WTC11 (cell line): ENCODE results near the gene HMCES. TPM values are rescaled to one million over a fixed set of nuclear protein-coding genes. Genes with fewer than 3 reads are reported as not detected.
A peak's percentile ranks its signal among the peaks of the same experiment; 100 is the strongest.

ENCODE experiments used
- ATAC-seq: fragments of 200-7000 bp; cut with Tn5 transposase; 2 replicates; pipeline ENCODE4 v1.10.0; 2021; ENCODE audit warnings: mild to moderate bottlenecking, moderate library complexity
- CTCF ChIA-PET: fragments of 300-600 bp; sonication (Branson Sonifier 250); formaldehyde crosslinking; loops from one replicate; lab custom pipeline; 2021; ENCODE audit warnings: antibody characterized with exemption; lab: Charles Lee
- POLR2A ChIA-PET: fragments of 350-600 bp; sonication (Branson Sonifier 250); formaldehyde crosslinking; loops from one replicate; lab custom pipeline; 2021; ENCODE audit warnings: antibody characterized with exemption; lab: Charles Lee
- DNase-seq: peaks from one replicate; pipeline ENCODE4 v3.0.0; 2021; ENCODE audit warnings: low spot score
- H3K27ac Mint-ChIP-seq: 2 replicates; pipeline ENCODE4 v1.8.0; 2021; ENCODE audit warnings: mixed read lengths
- H3K27me3 Mint-ChIP-seq: 2 replicates; pipeline ENCODE4 v1.8.0; 2021; ENCODE audit warnings: low read depth, mild to moderate bottlenecking, moderate library complexity, mixed read lengths
- H3K36me3 Mint-ChIP-seq: 2 replicates; pipeline ENCODE4 v1.8.0; 2021; ENCODE audit warnings: mixed read lengths
- H3K4me1 Mint-ChIP-seq: 2 replicates; pipeline ENCODE4 v1.8.0; 2022; ENCODE audit warnings: mixed read lengths
- H3K4me3 Mint-ChIP-seq: 2 replicates; pipeline ENCODE4 v1.8.0; 2021; ENCODE audit warnings: mild to moderate bottlenecking, moderate library complexity, mixed read lengths
- H3K9me3 Mint-ChIP-seq: 2 replicates; pipeline ENCODE4 v1.8.0; 2021; ENCODE audit warnings: mixed read lengths
- AFF4 ChIP-seq: sonication (generic); formaldehyde crosslinking; IDR thresholded peaks from 2 replicates; pipeline ENCODE4 v1.8.1; 2023; ENCODE audit warnings: mild to moderate bottlenecking, missing genetic modification reagents, borderline replicate concordance
- ATF3 ChIP-seq: sonication (generic); formaldehyde crosslinking; conservative IDR thresholded peaks from 2 replicates; pipeline ENCODE4 v1.8.1; 2022; ENCODE audit warnings: mild to moderate bottlenecking, missing genetic modification reagents
- CREB1 ChIP-seq: sonication (generic); formaldehyde crosslinking; IDR thresholded peaks from 2 replicates; pipeline ENCODE4 v1.8.0; 2023; ENCODE audit warnings: mild to moderate bottlenecking, missing genetic modification reagents
- CREM ChIP-seq: sonication (generic); formaldehyde crosslinking; IDR thresholded peaks from 2 replicates; pipeline ENCODE4 v1.8.1; 2022; ENCODE audit warnings: mild to moderate bottlenecking, missing genetic modification reagents, moderate library complexity
- ESRRA ChIP-seq: sonication (generic); formaldehyde crosslinking; IDR thresholded peaks from 2 replicates; pipeline ENCODE4 v1.8.1; 2022; ENCODE audit warnings: mild to moderate bottlenecking, missing genetic modification reagents, borderline replicate concordance
- IRF1 ChIP-seq: sonication (generic); formaldehyde crosslinking; IDR thresholded peaks from 2 replicates; pipeline ENCODE4 v1.8.0; 2023; ENCODE audit warnings: missing genetic modification reagents
- MYBL2 ChIP-seq: sonication (generic); formaldehyde crosslinking; IDR thresholded peaks from 2 replicates; pipeline ENCODE4 v1.8.1; 2023; ENCODE audit warnings: mild to moderate bottlenecking, moderate library complexity, missing genetic modification reagents
- PRRX2 ChIP-seq: fragments of 250-450 bp; sonication (Bioruptor Pico); IDR thresholded peaks from 2 replicates; pipeline ENCODE4 v1.8.0; 2021; ENCODE audit warnings: mild to moderate bottlenecking
- RELA ChIP-seq: sonication (generic); formaldehyde crosslinking; IDR thresholded peaks from 2 replicates; pipeline ENCODE4 v1.8.1; 2022; ENCODE audit warnings: missing genetic modification reagents, mild to moderate bottlenecking, borderline replicate concordance
- ZNF121 ChIP-seq: sonication (generic); formaldehyde crosslinking; IDR thresholded peaks from 2 replicates; pipeline ENCODE4 v1.8.0; 2023; ENCODE audit warnings: missing genetic modification reagents
- ZNF138 ChIP-seq: sonication (generic); formaldehyde crosslinking; conservative IDR thresholded peaks from 2 replicates; pipeline ENCODE4 v1.8.1; 2022; ENCODE audit warnings: mild to moderate bottlenecking, moderate library complexity, missing genetic modification reagents
- ZNF263 ChIP-seq: sonication (generic); formaldehyde crosslinking; IDR thresholded peaks from 2 replicates; pipeline ENCODE4 v1.8.1; 2022; ENCODE audit warnings: low read depth, mild to moderate bottlenecking, moderate library complexity, missing genetic modification reagents
- ZNF512 ChIP-seq: sonication (generic); formaldehyde crosslinking; IDR thresholded peaks from 2 replicates; pipeline ENCODE4 v1.8.1; 2022; ENCODE audit warnings: missing genetic modification reagents, borderline replicate concordance
- total RNA-seq: library from RNA; stranded (reverse); gene quantifications from 3 replicates; pipeline ENCODE4 v1.2.3, GENCODE V29; 2021
- TF ChIP-seq, protein P1 (sequence below): sonication (generic); formaldehyde crosslinking; IDR thresholded peaks from 2 replicates; pipeline ENCODE4 v1.8.0; 2023; ENCODE audit warnings: mild to moderate bottlenecking, missing genetic modification reagents
- TF ChIP-seq, protein P2 (sequence below): fragments of 250-450 bp; sonication (Bioruptor Pico); IDR thresholded peaks from 2 replicates; pipeline ENCODE4 v1.9.0; 2021; ENCODE audit warnings: mild to moderate bottlenecking
- TF ChIP-seq, protein P3 (sequence below): sonication (generic); formaldehyde crosslinking; IDR thresholded peaks from 2 replicates; pipeline ENCODE4 v1.8.1; 2023; ENCODE audit warnings: mild to moderate bottlenecking, moderate library complexity, missing genetic modification reagents
- TF ChIP-seq, protein P4 (sequence below): sonication (generic); formaldehyde crosslinking; IDR thresholded peaks from 2 replicates; pipeline ENCODE4 v1.8.0; 2022; ENCODE audit warnings: missing genetic modification reagents

The HMCES gene
- total RNA-seq, 1 experiment from 2014 or later: 47.7 TPM

DNA sequence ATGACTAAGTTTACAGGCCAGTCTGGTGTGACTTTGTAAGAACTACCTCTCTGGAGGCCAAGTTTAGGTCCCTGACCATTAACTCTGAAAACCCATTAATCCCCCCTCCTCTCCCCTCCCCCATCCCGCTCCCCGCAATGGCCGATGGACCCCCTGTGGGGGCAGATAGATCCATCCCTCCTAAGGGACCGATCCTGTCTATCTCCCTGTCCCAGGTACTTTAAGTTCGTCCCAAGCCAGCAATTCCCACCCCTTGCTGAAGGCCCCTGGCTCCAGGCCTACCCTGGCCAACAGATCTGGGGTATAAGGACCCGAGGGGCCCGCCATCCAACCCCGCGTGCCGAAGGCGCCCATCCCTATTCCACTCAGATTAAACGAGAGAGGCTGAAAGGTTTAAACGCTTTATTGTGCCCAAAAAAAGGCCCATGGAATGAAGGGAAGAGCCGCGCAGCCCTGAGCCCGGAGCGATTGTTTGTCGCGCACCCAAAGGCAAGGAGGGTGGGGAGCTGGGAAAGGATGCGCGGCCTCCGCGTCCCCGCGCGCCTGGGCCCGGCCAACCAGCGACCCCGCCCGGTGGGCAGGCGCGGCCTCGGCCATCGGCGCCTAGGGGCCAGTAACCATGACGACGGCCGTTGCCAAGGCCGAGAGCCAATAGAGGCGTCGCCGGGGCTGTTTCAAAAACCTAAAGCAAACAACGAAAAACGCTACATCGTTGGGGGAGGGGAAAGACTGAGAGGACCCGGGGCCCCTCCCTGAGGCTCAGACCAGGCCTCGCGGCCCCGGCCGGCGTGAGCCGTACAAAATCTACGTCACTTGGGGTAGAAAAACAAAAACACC lies 35.9 kb downstream of the HMCES start (continued):
- TF ChIP-seq ATF3: no peak

DNA sequence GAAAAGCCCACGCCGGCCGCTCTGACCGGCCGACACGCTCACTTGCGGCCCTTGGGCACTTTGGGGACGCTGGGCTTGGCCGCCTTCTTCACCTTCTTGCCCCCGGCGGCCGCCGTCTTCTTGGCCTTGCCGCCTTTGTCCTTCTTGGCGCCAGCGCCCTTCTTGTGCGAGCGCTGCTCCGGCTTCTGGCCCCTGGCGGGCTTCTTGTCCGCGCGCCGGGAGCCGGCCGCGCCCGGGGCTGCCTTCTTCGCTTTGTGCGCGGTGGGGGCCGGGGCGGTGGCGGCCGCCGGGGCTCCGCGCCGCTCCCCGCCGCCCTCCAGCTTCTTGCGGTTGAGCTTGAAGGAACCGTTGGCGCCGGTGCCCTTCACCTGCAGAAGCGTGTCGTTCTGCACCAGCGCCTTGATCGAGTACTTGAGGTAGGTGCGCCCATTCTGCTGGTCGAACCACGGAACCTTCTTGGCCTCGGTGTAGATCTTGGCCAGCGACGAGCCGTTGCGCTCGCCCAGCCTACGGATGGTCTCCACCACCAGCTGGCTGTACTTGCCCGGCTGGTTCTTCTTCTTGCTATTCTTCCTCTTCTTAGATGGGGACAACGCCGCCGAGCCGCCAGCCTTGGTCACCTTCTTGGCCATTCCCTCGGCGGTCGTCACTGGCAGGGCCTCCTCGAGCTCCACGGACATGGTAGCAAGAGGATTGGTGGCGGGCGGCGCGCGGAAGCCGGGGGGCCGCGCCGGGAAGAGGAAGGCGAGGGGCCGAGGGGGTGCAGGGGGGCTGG lies 36.7 kb downstream of the HMCES start:
- CTCF ChIA-PET: interaction anchor here (0.7 to 2.0 kb wide), 15 partner anchors 9 to 298 kb away, joined by 3 to 32 read pairs (median 4); partner anchors contain the start of genes COPG1, HMCES and RAB43
- Mint-ChIP-seq H3K9me3 (no peaks in the 10 kb centered on the region), H3K36me3 (no peaks in the 10 kb centered on the region), H3K4me1 (peaks cover 9% of the 10 kb centered on the region), H3K4me3 (peak overlapping the region; percentile 88), H3K27me3 (no peaks in the 10 kb centered on the region; the same call in 1 of the 2 replicates), H3K27ac (peak overlapping the region; percentile 84)
- DNase-seq (no peak), ATAC-seq (no peak)
- POLR2A ChIA-PET: interaction anchor here (0.6 to 3.9 kb wide), 15 partner anchors 11 to 436 kb away, joined by 3 to 44 read pairs (median 5); partner anchors contain the start of genes CNBP, COPG1, HMCES and RAB43
- TF ChIP-seq ZNF121 (CRISPR knock-in tag): no peak
- no peak for TF ChIP-seq AFF4 (CRISPR knock-in tag)
- TF ChIP-seq IRF1: no peak
- TF ChIP-seq, protein P1, sequence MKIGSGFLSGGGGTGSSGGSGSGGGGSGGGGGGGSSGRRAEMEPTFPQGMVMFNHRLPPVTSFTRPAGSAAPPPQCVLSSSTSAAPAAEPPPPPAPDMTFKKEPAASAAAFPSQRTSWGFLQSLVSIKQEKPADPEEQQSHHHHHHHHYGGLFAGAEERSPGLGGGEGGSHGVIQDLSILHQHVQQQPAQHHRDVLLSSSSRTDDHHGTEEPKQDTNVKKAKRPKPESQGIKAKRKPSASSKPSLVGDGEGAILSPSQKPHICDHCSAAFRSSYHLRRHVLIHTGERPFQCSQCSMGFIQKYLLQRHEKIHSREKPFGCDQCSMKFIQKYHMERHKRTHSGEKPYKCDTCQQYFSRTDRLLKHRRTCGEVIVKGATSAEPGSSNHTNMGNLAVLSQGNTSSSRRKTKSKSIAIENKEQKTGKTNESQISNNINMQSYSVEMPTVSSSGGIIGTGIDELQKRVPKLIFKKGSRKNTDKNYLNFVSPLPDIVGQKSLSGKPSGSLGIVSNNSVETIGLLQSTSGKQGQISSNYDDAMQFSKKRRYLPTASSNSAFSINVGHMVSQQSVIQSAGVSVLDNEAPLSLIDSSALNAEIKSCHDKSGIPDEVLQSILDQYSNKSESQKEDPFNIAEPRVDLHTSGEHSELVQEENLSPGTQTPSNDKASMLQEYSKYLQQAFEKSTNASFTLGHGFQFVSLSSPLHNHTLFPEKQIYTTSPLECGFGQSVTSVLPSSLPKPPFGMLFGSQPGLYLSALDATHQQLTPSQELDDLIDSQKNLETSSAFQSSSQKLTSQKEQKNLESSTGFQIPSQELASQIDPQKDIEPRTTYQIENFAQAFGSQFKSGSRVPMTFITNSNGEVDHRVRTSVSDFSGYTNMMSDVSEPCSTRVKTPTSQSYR (CRISPR knock-in tag): no peak
- TF ChIP-seq ZNF263 (CRISPR knock-in tag): no peak
- TF ChIP-seq ESRRA (CRISPR knock-in tag): no peak
- TF ChIP-seq PRRX2 (CRISPR knock-in tag): no peak
- no peak for TF ChIP-seq ZNF512 (CRISPR knock-in tag)
- no peak for TF ChIP-seq RELA
- TF ChIP-seq, protein P2, sequence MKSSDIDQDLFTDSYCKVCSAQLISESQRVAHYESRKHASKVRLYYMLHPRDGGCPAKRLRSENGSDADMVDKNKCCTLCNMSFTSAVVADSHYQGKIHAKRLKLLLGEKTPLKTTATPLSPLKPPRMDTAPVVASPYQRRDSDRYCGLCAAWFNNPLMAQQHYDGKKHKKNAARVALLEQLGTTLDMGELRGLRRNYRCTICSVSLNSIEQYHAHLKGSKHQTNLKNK (CRISPR knock-in tag): no peak
- 0 out of 2 replicates have a peak, but pooled peaks have one; percentile 6 for TF ChIP-seq CREM (CRISPR knock-in tag)
- TF ChIP-seq, protein P3, sequence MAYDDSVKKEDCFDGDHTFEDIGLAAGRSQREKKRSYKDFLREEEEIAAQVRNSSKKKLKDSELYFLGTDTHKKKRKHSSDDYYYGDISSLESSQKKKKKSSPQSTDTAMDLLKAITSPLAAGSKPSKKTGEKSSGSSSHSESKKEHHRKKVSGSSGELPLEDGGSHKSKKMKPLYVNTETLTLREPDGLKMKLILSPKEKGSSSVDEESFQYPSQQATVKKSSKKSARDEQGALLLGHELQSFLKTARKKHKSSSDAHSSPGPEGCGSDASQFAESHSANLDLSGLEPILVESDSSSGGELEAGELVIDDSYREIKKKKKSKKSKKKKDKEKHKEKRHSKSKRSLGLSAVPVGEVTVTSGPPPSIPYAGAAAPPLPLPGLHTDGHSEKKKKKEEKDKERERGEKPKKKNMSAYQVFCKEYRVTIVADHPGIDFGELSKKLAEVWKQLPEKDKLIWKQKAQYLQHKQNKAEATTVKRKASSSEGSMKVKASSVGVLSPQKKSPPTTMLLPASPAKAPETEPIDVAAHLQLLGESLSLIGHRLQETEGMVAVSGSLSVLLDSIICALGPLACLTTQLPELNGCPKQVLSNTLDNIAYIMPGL (CRISPR knock-in tag): 0 out of 2 replicates have a peak, but pooled peaks have one; percentile 7
- TF ChIP-seq CREB1 (CRISPR knock-in tag): no peak
- TF ChIP-seq MYBL2 (CRISPR knock-in tag): no peak
- TF ChIP-seq ZNF138 (CRISPR knock-in tag): no peak
- TF ChIP-seq, protein P4, sequence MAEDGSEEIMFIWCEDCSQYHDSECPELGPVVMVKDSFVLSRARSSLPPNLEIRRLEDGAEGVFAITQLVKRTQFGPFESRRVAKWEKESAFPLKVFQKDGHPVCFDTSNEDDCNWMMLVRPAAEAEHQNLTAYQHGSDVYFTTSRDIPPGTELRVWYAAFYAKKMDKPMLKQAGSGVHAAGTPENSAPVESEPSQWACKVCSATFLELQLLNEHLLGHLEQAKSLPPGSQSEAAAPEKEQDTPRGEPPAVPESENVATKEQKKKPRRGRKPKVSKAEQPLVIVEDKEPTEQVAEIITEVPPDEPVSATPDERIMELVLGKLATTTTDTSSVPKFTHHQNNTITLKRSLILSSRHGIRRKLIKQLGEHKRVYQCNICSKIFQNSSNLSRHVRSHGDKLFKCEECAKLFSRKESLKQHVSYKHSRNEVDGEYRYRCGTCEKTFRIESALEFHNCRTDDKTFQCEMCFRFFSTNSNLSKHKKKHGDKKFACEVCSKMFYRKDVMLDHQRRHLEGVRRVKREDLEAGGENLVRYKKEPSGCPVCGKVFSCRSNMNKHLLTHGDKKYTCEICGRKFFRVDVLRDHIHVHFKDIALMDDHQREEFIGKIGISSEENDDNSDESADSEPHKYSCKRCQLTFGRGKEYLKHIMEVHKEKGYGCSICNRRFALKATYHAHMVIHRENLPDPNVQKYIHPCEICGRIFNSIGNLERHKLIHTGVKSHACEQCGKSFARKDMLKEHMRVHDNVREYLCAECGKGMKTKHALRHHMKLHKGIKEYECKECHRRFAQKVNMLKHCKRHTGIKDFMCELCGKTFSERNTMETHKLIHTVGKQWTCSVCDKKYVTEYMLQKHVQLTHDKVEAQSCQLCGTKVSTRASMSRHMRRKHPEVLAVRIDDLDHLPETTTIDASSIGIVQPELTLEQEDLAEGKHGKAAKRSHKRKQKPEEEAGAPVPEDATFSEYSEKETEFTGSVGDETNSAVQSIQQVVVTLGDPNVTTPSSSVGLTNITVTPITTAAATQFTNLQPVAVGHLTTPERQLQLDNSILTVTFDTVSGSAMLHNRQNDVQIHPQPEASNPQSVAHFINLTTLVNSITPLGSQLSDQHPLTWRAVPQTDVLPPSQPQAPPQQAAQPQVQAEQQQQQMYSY (CRISPR knock-in tag): no peak
